ENCODE results near the gene ACMSD. TPM values are rescaled to one million over a fixed set of nuclear protein-coding genes. Genes with fewer than 3 reads are reported as not detected.

The ACMSD gene
- total and polyA plus RNA-seq, 2 of the 13 experiments (the other 11 are each of a cell fraction or from before 2014, with no cell fraction given): not detected

- in situ Hi-C loops (cut with HindIII; ENCODE audit: extremely low pct_ligation_motif_present, low pct_unique_long_range_greater_than_20kb): no loop called here
- BruUV-seq (replicated peaks): no TSS peak
- no peak for TF ChIP-seq ZNF572 (CRISPR knock-in tag; IDR thresholded peaks at IDR 0.05)
- TF ChIP-seq MNT (IDR thresholded peaks at IDR 0.05): no peak
- TF ChIP-seq ELF1 (CRISPR knock-in tag; IDR thresholded peaks at IDR 0.05): no peak
- TF ChIP-seq ZHX2 (IDR thresholded peaks at IDR 0.05; ENCODE audit: low read depth): no peak
- TF ChIP-seq ZHX2 (CRISPR knock-in tag; IDR thresholded peaks at IDR 0.05; ENCODE audit: borderline replicate concordance): no peak
- TF ChIP-seq KLF16 (CRISPR knock-in tag; IDR thresholded peaks at IDR 0.05): no peak
- TF ChIP-seq TFE3 (CRISPR knock-in tag; IDR thresholded peaks at IDR 0.05): no peak
- no peak for TF ChIP-seq ZNF567 (CRISPR knock-in tag; IDR thresholded peaks at IDR 0.05; ENCODE audit: borderline replicate concordance)
- no peak for TF ChIP-seq TBX3 (IDR thresholded peaks at IDR 0.05; ENCODE audit: borderline replicate concordance)
- TF ChIP-seq ZKSCAN5 (CRISPR knock-in tag; IDR thresholded peaks at IDR 0.05): no peak
- TF ChIP-seq KMT2B (CRISPR knock-in tag; IDR thresholded peaks at IDR 0.05): no peak
- no peak for TF ChIP-seq SIX4 (CRISPR knock-in tag; IDR thresholded peaks at IDR 0.05)
These were observed 68.3 kb downstream of the ACMSD start for GRCh38 chr2:134906726-134907125.

More at GRCh38 chr2:134906726-134907125, 68.3 kb downstream of the ACMSD start:
- CTCF ChIA-PET (ENCODE audit: low intra/inter-chr PET ratio, low total read pairs): no interaction called here
- Histone ChIP-seq H4K20me1 (ENCODE audit: insufficient read depth, low read length) (no peaks in the 10 kb centered on the region), H3K4me2 (ENCODE audit: low read depth, low read length) (no peak overlapping the region), H3K9me3 (ENCODE audit: low read length) (no peaks in the 10 kb centered on the region), H3K36me3 (replicated peaks in 1 of 2; ENCODE audit: control insufficient read depth in 1 of 2, insufficient read depth in 2 of 2, low read length in 2 of 2) (no peaks in the 10 kb centered on the region), H3K27ac (ENCODE audit: extremely low read length, insufficient read depth, low read length) (no peak overlapping the region), H2AFZ (ENCODE audit: low read length) (no peak overlapping the region), H3K4me3 (replicated peaks in 1 of 3; ENCODE audit: insufficient read depth in 1 of 3, low read depth in 2 of 3, low read length in 3 of 3) (no peak overlapping the region), H3K79me2 (ENCODE audit: insufficient read depth, low read length) (no peaks in the 10 kb centered on the region), H3K4me1 (ENCODE audit: insufficient read depth, low read length) (no peaks in the 10 kb centered on the region), H3K9ac (ENCODE audit: insufficient read depth, low read depth, low read length) (no peak overlapping the region), H3K27me3 (ENCODE audit: control insufficient read depth in 1 of 2, insufficient read depth in 2 of 2, low read length in 2 of 2) (no peaks in the 10 kb centered on the region)
- DNase-seq (ENCODE audit: low spot score) (no peak), FAIRE-seq (no peak), ATAC-seq (no peak)
- intact Hi-C loops (cut with micrococcal nuclease; ENCODE audit: unreplicated experiment): no loop called here
- WGBS (ENCODE audit: low lambda C conversion rate): 17% methylated on average over 2 of the region's 2 CpGs
- POLR2A ChIA-PET: no interaction called here
